HG03025 (cell line): ENCODE measurements around the gene MEF2D.

Experiments used
- ATAC-seq: cut with Tn5 transposase; IDR thresholded peaks from one replicate; pipeline ENCODE4 v1.9.1; 2021; ENCODE audit warnings: mild to moderate bottlenecking, moderate library complexity; ENCODE audit not compliant: unreplicated experiment, low FRiP score

Gene MEF2D

DNA sequence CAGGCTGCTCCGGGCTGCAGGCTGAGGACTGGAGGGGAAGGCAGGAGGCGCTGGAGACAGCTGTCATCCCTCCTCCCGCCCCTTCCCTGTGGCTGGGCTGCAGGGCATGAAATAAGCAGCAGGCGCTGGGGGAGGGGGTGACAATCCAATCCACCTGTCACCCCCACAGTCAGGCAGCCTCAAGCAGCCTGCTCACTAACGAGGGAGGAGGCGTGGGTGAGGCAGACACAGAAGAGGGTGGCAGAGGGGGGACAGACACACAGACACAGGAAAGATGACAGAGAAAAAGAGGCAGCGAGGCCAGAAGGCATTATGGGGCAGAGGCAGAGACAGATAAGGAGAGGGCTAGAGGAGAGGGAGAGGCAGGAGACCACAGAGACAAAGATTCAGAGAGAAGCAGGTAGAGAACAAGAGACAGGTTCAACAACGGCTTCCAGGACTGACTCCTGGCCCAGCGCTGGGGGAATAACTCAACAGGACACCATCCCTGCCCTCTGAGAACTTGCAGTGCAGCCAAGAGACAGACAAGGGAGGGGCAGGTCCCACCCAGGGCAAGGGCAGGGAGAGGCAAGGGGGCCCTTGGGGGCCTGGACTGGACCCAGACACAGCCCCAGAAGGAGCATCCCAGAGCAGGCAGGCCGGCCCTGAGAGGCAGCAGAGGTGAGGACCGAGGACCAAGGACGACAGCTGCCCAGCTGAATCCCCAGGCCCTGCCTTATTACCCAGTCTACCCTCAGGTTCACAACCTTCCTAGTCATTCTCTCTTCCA, 11.2 kb downstream of the MEF2D start:
- no peak for ATAC-seq

DNA sequence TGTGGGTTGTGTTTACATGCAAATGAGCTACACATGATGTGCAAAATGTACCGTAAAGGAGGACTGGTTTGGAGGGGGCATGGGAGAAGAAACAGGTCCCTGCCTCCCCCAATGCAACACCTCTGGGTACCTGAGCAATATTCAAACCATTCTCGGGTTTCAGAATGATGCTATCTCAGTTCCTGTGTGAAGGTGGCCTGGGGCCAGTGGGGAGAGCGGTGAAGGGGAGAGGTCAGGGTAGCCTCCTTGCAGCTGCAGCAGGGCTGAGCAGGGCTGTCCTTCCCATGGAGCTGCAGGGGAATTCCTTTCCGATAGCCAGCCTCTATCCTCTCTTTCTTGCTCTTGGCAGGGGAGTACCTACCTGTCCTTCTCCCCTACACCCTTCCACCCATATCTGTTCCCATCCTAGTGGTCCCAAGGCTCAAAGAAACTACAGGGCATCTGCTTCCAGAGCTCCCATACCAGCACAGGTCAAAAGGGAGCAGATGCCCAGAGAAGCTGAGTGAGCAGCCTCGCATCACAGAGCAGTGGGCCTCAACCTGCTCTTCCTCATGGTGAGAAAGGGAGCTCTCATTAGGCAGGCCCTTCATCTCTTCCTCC, 11.9 kb downstream of the MEF2D start:
- ATAC-seq: no peak

DNA sequence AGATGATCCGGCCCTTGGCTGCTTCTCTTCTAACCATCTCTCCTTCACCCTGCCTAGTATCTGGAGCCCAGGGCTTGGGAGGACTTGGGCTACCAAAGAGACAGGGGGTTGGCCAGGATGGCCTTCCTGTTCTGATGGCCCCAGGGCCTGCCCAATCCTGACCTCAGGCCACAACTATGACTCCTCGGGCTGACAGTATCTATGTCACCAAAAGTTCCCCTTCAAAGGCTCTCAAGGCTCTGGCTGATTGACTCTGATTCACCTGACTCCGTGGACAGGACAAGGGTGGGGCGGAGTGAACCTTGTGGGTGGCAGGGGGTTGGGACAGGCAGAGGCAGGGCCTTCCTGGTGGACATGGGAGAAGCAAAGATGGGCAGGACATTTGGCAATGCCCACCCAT, 12.7 kb downstream of the MEF2D start:
- ATAC-seq: no peak

DNA sequence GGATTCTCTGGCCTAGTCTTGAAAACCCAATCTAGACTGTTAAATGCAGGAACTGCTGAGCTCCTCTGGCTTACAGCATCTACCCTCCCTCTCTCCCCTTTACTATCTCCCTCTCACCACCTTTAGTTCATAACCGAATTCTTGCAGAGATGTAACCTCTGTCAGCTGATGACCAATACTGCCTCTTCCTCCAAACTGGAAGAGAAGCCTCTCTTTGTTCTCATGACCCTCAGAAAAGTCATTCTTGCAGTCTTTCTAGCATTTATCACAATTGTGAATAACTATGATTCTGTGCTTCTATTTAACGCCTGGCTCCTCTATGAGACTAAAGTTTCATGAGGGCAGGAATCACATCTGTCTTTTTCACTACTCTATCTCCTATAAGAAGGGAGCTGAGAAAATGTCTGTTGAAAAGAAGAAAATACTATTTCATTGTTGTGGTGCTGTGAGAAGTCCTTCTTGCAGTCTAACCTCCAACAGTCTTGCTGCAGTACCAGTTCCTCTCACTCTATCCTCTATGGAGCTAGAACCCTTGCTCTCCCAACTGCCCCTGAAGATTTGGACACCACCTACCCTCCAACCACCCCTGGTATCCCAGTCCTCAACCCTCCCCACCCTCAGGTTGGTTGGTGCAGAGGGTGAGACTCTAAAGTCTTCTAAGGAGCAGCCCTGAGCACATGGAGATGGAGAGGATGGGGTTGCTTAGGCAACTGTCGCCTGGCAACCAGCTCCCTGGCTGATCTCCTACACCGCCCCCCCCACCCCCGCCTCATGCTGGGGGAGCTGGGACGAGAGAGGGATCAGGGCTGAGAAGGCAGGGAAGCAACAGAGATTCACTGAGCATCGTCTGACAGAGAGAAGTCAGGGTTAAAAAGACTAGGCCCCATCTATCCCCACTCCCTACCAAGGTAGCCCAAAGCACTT, 13.9 kb downstream of the MEF2D start:
- no peak for ATAC-seq

DNA sequence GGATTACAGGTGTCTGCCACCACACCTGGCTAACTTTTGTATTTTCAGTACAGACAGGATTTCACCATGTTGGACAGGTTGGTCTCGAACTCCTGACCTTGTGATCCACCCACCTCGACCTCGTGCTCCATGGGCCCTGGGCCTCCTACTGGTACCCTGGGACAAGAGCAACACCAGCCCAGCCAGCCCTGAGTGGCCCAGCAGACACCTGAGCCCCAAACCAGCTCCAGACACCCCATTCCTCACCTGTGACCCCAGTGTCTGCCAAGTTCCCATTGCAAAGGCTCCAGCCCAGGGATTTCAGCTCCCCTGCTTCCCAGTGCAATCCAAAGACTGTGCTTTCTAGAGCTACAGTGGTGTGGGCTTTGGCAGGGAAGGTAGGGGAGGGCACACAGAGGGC, 14.6 kb downstream of the MEF2D start:
- no peak for ATAC-seq

DNA sequence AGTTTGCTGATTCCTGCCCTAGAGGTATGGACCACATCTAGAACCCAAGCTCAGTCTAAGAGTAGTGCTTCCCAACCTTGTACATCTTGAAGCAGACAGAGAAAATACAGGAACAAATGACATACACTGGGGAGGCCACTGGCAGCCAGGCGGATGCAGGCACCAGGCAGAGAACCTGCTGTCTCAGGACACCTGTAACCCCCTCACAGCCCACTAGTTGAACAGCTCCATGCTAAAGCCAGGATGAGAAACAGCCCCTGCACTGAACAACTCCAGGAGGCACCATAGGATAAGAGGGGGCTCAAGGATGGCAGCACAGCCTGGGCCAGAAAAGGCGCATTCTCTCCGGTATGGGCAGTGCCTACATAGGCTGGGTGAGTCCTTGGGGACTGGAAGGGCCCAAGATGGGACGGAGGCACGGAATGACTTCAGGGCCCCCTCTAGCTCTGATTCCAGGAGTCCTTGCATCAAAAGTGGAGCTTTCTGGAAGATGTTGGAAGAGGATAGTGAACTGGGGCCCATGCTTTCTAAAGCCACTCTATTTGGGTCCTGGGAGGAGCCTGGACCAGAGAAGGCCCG, 16.0 kb downstream of the MEF2D start:
- no peak for ATAC-seq

DNA sequence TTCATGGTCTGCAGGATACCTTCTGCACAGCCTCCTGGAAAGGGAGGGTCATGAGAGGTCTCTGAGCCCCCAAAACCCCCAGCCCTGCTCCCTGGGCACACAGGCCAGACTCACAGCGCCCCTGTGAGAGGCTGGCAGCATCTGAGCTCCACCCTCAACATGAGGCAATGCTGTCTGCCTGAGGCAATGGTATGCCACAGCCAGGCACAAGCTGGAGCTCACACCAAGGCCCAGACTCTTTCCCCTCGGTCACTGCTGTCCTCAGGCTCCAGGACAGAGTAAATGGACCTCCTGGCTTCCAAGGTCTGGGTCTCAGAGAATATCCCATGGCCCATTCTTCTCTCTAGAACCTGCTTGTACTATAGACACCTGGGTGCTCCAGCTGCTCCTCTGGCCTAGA, 17.2 kb downstream of the MEF2D start:
- ATAC-seq: no peak

DNA sequence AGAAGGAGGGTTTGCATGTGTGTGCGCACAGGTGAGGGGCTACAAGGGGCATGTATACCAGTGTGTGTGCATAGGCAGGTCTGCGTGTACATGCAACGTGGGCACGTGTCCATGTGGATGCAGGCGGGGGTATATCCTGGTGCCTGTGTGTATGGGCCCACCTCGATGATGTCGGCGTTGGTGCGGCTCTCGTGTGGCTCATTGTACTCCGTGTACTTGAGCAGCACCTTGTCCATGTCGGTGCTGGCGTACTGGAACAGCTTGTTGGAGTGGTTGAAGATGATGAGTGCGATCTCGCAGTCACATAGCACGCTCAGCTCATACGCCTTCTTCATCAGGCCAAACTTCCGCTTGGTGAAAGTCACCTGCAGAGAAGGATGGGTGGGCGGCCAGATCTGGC, 18.3 kb downstream of the MEF2D start:
- no peak for ATAC-seq

DNA sequence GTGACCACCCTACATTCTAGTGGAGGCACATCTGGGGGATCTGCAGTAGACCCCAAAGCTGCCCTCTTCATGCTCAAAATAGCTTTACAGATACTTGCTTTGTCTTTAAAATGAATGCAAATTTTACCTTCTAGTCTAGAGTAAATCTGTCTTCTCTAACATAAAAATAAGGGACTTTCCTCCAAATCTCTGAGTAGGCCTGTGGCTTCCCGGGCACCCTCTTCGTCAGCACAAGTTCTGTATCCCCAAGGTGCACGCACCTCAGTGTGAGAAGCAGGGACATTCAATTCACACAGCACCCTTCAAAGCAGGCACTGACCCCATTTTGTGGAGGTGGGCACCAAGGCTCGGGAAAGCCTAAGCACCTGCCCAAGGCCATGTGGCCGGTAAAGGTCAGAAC, 19.0 kb downstream of the MEF2D start:
- no peak for ATAC-seq

DNA sequence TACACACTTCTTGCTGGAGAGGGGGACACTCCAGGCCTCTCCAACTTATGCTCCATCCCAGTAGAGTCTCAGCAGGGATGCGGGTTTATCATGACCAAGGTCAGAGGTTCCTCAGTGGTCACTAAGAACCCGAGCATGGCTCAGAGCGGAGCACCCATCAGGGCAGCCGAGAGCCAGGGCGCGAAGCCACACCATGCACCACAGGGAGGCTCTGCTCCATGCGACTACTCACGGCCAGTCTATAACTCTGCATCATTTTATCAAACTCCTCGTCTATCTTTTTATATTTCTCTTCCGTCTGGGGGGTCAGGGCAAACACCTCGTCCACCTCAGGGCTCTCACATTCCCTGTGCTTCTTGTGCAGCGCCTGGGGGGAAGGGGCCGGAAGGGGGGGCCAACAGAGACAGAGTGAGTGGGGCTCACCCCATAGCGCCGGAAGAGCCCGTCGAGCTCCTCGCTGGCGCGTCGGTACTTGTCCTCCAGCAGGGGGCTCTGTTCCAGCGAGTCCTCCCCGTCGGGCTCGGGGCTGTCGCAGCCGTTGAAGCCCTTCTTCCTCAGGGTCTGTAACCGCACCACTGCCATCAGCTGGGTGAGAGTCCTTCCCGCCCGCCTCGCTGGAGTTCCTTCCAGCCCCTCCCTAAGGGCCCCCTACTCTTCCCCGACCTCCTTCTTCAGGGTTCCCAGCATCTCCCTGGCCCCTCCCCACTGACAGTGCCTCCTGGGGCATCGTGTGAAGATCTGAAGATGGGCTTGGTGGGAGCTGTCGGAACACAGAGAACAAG, 20.0 kb downstream of the MEF2D start:
- ATAC-seq: no peak

DNA sequence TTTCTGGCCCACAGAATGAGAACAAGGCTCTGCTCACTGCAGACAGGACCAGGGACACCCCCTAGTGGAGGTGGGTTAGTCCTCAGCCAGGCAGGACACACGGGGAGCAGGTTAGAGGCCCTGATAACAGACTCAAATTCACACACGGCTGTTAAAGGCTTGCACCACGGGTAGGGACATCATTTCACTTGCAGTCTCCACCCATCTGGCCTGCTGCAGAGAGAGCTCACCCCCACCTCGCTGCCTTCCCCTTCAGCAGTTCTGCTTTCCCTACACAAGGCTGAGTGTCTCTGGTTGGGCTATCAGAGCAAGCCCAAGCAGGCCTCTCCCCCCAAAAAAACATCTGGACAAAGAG, 20.6 kb downstream of the MEF2D start:
- no peak for ATAC-seq

DNA sequence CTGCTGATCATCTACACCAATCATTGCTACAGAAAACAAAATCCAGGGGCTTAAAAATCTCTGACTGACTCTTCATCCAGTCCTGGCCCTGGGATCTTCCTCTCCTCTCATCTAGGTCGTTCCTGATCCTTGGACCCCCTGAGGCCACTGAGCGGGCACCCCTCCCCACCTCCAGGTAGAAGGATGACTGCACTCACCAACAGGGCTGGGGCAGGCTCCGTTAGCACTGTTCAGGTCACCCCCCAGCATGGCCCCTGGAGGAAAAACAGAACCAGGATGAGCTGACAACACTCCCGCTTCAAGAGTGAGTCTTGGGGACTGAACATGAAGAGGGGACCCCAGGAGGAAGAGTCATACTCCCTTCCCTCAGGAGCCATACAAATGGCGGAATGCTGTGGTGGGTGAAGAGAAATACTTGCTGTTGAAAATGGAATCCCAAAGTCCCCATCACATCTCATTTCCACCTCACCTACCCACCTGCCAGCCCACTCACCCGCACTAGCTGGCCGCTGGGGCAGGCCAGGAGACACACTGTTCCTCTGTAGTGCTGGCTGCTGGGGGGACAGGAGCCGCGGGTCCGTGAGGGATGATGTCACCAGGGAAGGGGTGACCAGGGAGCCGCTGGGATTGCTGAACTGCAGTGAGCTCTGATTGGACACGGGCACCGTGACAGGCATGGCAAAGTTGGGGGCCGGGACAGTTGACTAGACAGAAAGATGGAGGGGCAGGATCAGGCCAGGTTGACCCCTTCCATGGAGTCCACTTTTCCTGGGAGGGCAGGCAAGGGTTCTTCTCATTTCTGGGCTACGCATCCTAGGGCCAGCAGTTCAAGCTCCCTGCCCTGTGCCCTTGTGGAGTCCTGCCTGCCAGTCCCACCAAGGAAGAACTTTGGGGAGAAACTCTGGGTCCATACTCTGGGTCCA, 21.2 kb downstream of the MEF2D start:
- ATAC-seq: no peak

DNA sequence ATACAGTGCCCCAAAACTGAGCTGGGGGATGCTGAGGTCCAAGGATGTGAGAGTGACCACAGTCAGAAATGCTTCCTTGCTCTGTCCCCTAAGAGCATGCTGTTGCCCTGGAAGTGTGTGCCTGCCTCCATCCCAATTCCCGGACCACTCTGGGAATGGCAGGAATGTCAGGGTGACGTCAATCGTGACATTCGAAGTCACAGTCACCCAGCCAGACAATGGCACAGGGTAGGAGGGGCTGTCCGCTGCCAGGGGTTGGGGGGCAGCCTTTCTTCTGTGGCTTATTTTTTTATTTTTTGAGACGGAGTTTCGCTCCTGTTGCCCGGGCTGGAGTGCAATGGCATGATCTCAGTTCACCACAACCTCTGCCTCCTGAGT, 22.3 kb downstream of the MEF2D start:
- ATAC-seq: no peak

DNA sequence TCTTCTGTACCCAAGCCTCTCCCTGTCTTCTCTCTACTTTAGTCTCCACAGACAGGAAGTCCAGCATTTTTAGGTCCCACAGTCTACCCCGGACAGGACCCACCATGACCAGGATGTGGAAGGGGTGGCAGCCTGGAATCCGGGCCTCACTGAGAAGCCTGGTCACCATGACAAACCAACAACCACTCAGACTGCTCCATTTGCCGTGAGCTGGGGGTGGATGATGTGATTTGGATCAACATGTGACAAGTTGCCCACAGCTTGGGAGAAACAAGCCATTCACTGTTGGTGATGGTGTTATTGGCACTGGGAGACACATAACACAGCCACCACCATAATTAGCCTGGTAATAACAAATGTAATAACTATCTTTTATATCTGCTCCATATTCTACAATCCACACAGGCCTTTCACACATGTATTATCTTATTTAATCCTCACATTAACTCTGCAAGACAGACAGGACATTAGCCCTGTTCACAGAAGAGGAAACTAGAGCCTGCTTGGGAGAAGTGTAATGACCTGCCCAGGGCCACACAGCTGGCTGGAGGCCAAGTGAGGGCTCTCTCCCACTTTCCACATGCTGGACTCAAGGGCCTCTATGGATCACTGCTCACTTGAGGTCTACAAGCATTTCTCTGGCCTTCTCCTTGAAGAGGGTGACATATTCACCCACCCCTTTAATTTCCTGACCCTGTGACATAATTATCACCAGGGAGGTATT, 22.9 kb downstream of the MEF2D start:
- no peak for ATAC-seq

DNA sequence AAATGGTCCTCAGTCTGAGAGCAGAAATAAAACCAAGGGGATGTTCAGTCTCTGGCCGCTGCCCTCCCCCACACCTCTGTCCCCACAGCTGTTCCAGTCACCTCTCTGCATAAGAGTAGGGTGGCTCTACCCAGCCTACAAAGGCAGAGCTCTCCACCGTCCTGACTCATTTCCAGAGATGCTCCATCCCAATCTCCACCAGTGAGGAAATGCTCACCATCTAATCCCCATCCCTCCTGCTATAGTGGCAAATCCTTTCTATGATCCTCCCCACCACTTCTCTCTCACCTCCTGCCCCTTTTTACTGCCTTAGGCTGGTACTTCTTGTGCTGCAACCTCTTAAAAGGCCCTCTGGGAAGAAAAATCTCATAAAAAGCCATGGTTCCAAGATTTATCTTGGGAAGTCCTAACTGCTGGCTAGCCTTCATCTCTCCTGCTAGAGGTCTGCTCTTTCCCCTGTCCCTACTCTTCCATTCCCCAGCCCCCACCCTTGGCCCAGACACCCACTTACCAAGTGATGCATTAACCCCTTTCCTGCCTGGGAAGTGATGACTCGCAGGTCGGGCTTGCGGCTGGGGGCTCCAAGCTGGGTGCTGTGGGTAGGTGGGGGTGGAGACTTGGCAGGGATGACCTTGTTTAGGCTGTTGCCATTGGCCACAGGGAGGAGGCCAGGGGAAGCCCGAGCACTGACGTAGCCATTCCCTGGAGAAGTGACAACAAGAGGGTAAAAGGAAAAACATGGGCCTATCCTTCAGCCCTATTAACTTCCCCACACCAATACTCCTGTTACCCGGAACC, 23.9 kb downstream of the MEF2D start:
- ATAC-seq: no peak

DNA sequence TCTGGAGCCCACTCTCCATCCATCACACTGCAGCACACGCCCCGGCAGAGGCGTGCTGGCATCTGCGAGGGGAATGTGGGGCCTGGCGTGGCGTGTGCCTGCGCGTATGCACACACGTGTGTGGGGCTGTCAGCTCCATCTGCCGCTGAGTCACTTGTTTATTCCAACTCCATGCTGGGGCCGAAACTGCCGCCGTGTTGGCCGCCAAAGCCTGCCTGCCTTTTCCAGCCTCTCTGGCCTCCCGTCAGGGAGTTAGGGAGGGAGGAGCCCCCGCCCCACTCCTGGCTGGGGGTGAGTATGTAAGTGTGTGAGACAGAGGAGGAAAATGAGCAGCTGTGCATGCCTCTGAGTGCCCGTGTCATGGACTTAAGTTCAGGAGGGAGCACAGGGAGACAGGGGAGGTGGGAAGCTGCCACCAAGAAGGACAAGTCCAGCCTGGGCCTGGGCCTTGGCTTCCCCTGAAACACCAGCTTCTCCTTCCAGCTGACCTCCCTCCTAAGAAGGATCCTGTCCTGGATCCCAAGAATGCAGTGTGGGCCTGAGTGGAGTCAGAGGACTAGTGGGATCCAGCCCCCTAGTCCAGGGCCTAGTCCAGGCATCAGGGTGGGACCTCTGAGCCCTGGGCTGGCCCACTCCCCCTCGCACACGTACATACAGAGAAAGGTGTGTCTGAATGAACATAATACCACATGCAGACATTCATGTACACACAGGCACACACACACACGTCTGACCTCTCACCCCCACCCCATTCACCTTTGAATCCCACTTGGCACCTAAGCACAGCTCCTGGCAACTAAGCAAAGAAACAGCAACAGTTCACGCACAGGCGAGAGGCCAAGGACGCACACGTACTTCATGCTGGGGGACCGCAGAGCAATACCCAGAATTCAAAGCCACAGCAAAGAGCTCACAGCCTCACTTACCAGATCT, 24.7 kb downstream of the MEF2D start:
- ATAC-seq: no peak

DNA sequence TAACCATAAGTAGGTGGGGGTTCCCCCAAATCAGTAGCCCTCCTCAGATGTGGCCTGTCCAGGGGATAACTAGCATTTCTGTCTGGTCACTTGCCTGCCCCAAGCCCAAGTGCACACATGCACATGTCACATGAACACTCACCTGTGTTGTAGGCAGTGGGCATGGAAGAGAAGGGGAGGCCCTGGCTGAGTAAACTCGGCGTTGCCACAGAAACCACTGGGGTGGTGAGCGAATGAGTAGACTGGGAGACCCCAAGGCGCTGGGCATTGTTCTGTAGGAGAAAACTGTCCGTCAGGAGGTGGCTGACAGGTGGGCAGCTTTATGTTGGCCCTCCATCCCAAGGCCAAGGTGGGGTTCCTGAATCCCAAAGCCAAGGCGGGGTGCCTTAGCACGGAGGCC, 25.6 kb downstream of the MEF2D start:
- no peak for ATAC-seq
